ENCODE results near the gene JMY.

JMY gene

DNA sequence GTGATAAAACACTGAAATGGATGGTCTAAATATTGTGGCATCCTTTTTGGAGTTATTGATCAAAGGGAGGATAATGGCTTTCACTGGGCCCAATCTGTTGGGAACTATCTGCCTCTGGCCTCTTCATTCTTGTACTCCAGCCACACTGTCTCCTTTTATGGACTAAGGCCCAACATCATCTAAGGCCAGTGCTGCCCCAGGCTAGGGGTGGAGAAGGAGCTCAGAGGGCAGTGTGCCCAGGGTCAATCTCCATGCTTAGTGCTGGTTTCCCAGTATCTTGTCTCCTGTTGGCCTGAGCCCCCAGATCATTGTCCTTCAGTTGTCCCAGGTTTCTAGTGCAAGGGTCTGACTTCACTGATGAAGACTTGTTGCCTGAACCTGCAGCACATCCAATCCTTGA lies 26.4 kb upstream of the JMY start:
- Histone ChIP-seq H3K4me2 (ENCODE audit: insufficient read depth, low read length) (no peak overlapping the region), H3K9me3 (ENCODE audit: insufficient read depth, low read length, severe bottlenecking) (no peaks in the 10 kb centered on the region), H3K27me3 (ENCODE audit: insufficient read depth, low read length, poor library complexity) (no peaks in the 10 kb centered on the region), H3K27ac (ENCODE audit: low read length) (no peak overlapping the region), H3K36me3 (ENCODE audit: insufficient read depth, low read length) (no peaks in the 10 kb centered on the region), H3K4me3 (ENCODE audit: low read depth in 1 of 2, low read length in 2 of 2) (no peak overlapping the region), H3K4me1 (ENCODE audit: insufficient read depth, low read length) (no peaks in the 10 kb centered on the region), H4K20me1 (ENCODE audit: insufficient read depth, low read length) (no peaks in the 10 kb centered on the region), H3K9ac (ENCODE audit: low read depth, low read length) (no peak overlapping the region), H2AFZ (ENCODE audit: low read depth, low read length) (no peak overlapping the region), H3K79me2 (ENCODE audit: insufficient read depth, low read length) (no peaks in the 10 kb centered on the region)
- ATAC-seq (ENCODE audit: insufficient read depth, low read depth) (no peak), DNase-seq (no peak)
- no peak for TF ChIP-seq EZH2 (IDR thresholded peaks at IDR 0.05; ENCODE audit: borderline replicate concordance, low read depth, low read length, severe bottlenecking)
- TF ChIP-seq, protein P1, sequence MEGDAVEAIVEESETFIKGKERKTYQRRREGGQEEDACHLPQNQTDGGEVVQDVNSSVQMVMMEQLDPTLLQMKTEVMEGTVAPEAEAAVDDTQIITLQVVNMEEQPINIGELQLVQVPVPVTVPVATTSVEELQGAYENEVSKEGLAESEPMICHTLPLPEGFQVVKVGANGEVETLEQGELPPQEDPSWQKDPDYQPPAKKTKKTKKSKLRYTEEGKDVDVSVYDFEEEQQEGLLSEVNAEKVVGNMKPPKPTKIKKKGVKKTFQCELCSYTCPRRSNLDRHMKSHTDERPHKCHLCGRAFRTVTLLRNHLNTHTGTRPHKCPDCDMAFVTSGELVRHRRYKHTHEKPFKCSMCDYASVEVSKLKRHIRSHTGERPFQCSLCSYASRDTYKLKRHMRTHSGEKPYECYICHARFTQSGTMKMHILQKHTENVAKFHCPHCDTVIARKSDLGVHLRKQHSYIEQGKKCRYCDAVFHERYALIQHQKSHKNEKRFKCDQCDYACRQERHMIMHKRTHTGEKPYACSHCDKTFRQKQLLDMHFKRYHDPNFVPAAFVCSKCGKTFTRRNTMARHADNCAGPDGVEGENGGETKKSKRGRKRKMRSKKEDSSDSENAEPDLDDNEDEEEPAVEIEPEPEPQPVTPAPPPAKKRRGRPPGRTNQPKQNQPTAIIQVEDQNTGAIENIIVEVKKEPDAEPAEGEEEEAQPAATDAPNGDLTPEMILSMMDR (IDR thresholded peaks at IDR 0.05; ENCODE audit: borderline replicate concordance, extremely low read depth, low read length, poor library complexity, severe bottlenecking) = no peak

DNA sequence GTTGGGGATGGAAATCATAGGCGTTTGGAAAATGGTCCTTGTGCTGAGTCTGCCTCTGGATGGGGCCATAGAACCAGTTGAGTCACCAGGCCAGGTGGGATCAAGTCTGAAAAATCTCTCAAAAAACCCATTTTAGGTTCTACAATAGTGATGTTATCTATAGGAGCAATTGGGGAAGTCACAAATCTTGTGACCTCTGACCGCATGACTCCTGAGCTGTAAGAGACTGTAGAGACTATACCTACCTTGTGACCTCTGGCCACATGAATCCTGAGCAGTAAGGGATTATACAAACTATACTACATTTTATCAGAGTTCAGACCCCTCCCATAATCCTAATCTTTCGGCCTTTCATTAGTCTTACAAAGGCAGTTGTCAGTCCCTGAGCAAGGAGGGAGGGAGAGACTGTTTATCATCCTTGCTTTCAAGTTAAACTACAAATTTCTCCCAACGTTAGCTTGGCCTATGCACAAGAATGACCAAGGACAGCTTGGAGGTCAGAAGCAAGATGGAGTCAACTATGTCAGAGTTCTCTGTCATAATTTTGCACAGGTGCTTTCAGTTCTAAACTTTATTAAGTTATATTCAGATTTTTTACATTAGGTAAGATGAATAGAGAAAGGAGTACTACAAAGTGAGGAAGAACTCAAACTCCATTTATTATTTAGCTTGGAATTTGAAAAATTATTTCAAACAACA lies 11.5 kb upstream of the JMY start:
- Histone ChIP-seq H3K36me3 (ENCODE audit: insufficient read depth, low read length) (no peaks in the 10 kb centered on the region), H3K9ac (ENCODE audit: low read depth, low read length) (no peak overlapping the region), H3K4me3 (ENCODE audit: low read depth in 1 of 2, low read length in 2 of 2) (no peak overlapping the region), H3K4me1 (ENCODE audit: insufficient read depth, low read length) (no peaks in the 10 kb centered on the region), H2AFZ (ENCODE audit: low read depth, low read length) (no peak overlapping the region), H3K27me3 (ENCODE audit: insufficient read depth, low read length, poor library complexity) (no peaks in the 10 kb centered on the region), H3K9me3 (ENCODE audit: insufficient read depth, low read length, severe bottlenecking) (no peaks in the 10 kb centered on the region), H4K20me1 (ENCODE audit: insufficient read depth, low read length) (no peaks in the 10 kb centered on the region), H3K4me2 (ENCODE audit: insufficient read depth, low read length) (no peak overlapping the region), H3K79me2 (ENCODE audit: insufficient read depth, low read length) (no peaks in the 10 kb centered on the region), H3K27ac (ENCODE audit: low read length) (no peak overlapping the region)
- no peak for TF ChIP-seq EZH2 (IDR thresholded peaks at IDR 0.05; ENCODE audit: borderline replicate concordance, low read depth, low read length, severe bottlenecking)
- TF ChIP-seq, protein P1 (IDR thresholded peaks at IDR 0.05; ENCODE audit: borderline replicate concordance, extremely low read depth, low read length, poor library complexity, severe bottlenecking) = no peak
- DNase-seq = no peak
- no peak for ATAC-seq (ENCODE audit: insufficient read depth, low read depth)

DNA sequence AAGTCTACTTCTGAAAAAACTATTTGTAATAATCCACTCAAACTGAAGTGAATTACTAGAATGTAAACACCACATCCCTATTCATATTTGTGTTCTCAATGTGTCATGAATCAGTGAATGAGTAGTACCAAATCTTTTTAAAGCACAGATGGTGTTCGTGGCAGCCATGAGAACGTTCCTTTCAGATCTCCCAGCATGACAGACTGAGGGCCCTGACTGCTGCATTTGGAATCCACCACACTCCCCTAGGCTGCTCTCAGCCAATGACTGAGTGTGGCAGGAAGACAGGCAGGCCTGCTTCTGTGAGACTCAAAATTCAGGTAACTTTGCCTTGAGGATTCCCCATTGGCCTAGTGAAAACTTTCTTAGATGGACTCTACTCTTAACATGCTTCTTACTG lies 10.9 kb upstream of the JMY start:
- Histone ChIP-seq H3K27ac (ENCODE audit: low read length) (no peak overlapping the region), H3K9me3 (ENCODE audit: insufficient read depth, low read length, severe bottlenecking) (no peaks in the 10 kb centered on the region), H3K4me3 (ENCODE audit: low read depth in 1 of 2, low read length in 2 of 2) (no peak overlapping the region), H3K36me3 (ENCODE audit: insufficient read depth, low read length) (no peaks in the 10 kb centered on the region), H4K20me1 (ENCODE audit: insufficient read depth, low read length) (no peaks in the 10 kb centered on the region), H3K9ac (ENCODE audit: low read depth, low read length) (no peak overlapping the region), H3K4me2 (ENCODE audit: insufficient read depth, low read length) (no peak overlapping the region), H2AFZ (ENCODE audit: low read depth, low read length) (no peak overlapping the region), H3K27me3 (ENCODE audit: insufficient read depth, low read length, poor library complexity) (no peaks in the 10 kb centered on the region), H3K79me2 (ENCODE audit: insufficient read depth, low read length) (no peaks in the 10 kb centered on the region), H3K4me1 (ENCODE audit: insufficient read depth, low read length) (no peaks in the 10 kb centered on the region)
- DNase-seq = no peak
- TF ChIP-seq, protein P1 (IDR thresholded peaks at IDR 0.05; ENCODE audit: borderline replicate concordance, extremely low read depth, low read length, poor library complexity, severe bottlenecking) = no peak
- no peak for TF ChIP-seq EZH2 (IDR thresholded peaks at IDR 0.05; ENCODE audit: borderline replicate concordance, low read depth, low read length, severe bottlenecking)
- no peak for ATAC-seq (ENCODE audit: insufficient read depth, low read depth)
